ENCODE data around the gene GRIFIN. TPM values are rescaled to one million over a fixed set of nuclear protein-coding genes. Genes with fewer than 3 reads are reported as not detected.

GRIFIN gene
- total and polyA plus RNA-seq, 4 donors: not detected

GRCh38 chr7:2443491-2443890 lies 32.7 kb downstream of the GRIFIN start:
- TF ChIP-seq CTCF (IDR thresholded peaks at IDR 0.05; ENCODE audit: control extremely low read depth, extremely low read depth): no peak
- WGBS, 2 donors: 98 to 99% methylated on average over 9 of the region's 9 CpGs
- Histone ChIP-seq H3K27me3 (ENCODE audit: control insufficient read depth in 3 of 3, insufficient read depth in 3 of 3, low read length in 2 of 3) (no peaks in the 10 kb centered on the region), H3K4me1 (ENCODE audit: control insufficient read depth in 5 of 5, insufficient read depth in 5 of 5, low read length in 5 of 5) (peaks cover 0 to 15% (median 10%) of the 10 kb centered on the region in 5 donors), H3K9me3 (ENCODE audit: control insufficient read depth in 4 of 4, insufficient read depth in 3 of 4, low read length in 3 of 4) (no peaks in the 10 kb centered on the region), H3K36me3 (ENCODE audit: control insufficient read depth in 4 of 4, insufficient read depth in 4 of 4, low read length in 4 of 4) (peaks cover 0 to 3% (median 0%) of the 10 kb centered on the region in 4 donors), H3K9ac (ENCODE audit: insufficient read depth in 1 of 2, low read length in 2 of 2) (no peak overlapping the region), H3K27ac (ENCODE audit: low read depth in 1 of 2, low read length in 1 of 2) (no peak overlapping the region), H3K4me3 (no peak overlapping the region)
- DNase-seq (no peak), ATAC-seq (ENCODE audit: insufficient read depth, low FRiP score) (no peak)

- Histone ChIP-seq H3K4me3 (no peak overlapping the region), H3K27me3 (ENCODE audit: control insufficient read depth in 3 of 3, insufficient read depth in 3 of 3, low read length in 2 of 3) (no peaks in the 10 kb centered on the region), H3K36me3 (ENCODE audit: control insufficient read depth in 4 of 4, insufficient read depth in 4 of 4, low read length in 4 of 4) (peaks cover 0 to 3% (median 0%) of the 10 kb centered on the region in 4 donors), H3K9ac (ENCODE audit: insufficient read depth in 1 of 2, low read length in 2 of 2) (no peak overlapping the region), H3K27ac (ENCODE audit: low read depth in 1 of 2, low read length in 1 of 2) (peak overlapping the region in 1 of 2 donors; percentile 79), H3K9me3 (ENCODE audit: control insufficient read depth in 4 of 4, insufficient read depth in 3 of 4, low read length in 3 of 4) (no peaks in the 10 kb centered on the region), H3K4me1 (ENCODE audit: control insufficient read depth in 5 of 5, insufficient read depth in 5 of 5, low read length in 5 of 5) (peaks cover 0 to 15% (median 11%) of the 10 kb centered on the region in 5 donors)
- WGBS, 2 donors: 71 to 85% methylated on average over 5 of the region's 5 CpGs
- DNase-seq (no peak), ATAC-seq (ENCODE audit: insufficient read depth, low FRiP score) (no peak)
- TF ChIP-seq CTCF (IDR thresholded peaks at IDR 0.05; ENCODE audit: control extremely low read depth, extremely low read depth): no peak
These were observed 34.7 kb downstream of the GRIFIN start for GRCh38 chr7:2441430-2442058.

GRCh38 chr7:2440608-2441245 lies 35.5 kb downstream of the GRIFIN start:
- no peak overlapping the region for H3K9ac ChIP-seq (ENCODE audit: insufficient read depth in 1 of 2, low read length in 2 of 2)
- H3K27ac ChIP-seq (ENCODE audit: low read depth in 1 of 2, low read length in 1 of 2): peak overlapping the region in 1 of 2 donors; percentile 79
- peak; percentile 73 to 86 (median 78) for DNase-seq
- ATAC-seq (ENCODE audit: insufficient read depth, low FRiP score): peak; percentile 17
- no peaks in the 10 kb centered on the region for H3K9me3 ChIP-seq (ENCODE audit: control insufficient read depth in 4 of 4, insufficient read depth in 3 of 4, low read length in 3 of 4)
- 62 to 80% methylated on average over 21 of the region's 21 CpGs for WGBS, 2 donors
- H3K4me3 ChIP-seq: no peak overlapping the region
- peaks cover 0 to 15% (median 11%) of the 10 kb centered on the region in 5 donors for H3K4me1 ChIP-seq (ENCODE audit: control insufficient read depth in 5 of 5, insufficient read depth in 5 of 5, low read length in 5 of 5)
- no peak for TF ChIP-seq CTCF (IDR thresholded peaks at IDR 0.05; ENCODE audit: control extremely low read depth, extremely low read depth)
- peaks cover 0 to 6% (median 0%) of the 10 kb centered on the region in 4 donors for H3K36me3 ChIP-seq (ENCODE audit: control insufficient read depth in 4 of 4, insufficient read depth in 4 of 4, low read length in 4 of 4)
- no peaks in the 10 kb centered on the region for H3K27me3 ChIP-seq (ENCODE audit: control insufficient read depth in 3 of 3, insufficient read depth in 3 of 3, low read length in 2 of 3)
